ENCODE results near the gene OSBPL8.
A peak's percentile ranks its signal among the peaks of the same experiment; 100 is the strongest.
"Not testable (repeated sequence)": the region's sequence is repeated elsewhere in the genome, so short reads cannot be mapped to it uniquely, and the experiment has no call there.

OSBPL8 gene

GRCh38 chr12:76366163-76366562 lies 193.4 kb downstream of the OSBPL8 start:
- no peak overlapping the region for H3K14ac ChIP-seq (ENCODE audit: low read length in 2 of 2)

GRCh38 chr12:76364131-76364530 lies 195.4 kb downstream of the OSBPL8 start:
- not testable (repeated sequence) for DNase-seq; H3K18ac ChIP-seq (ENCODE audit: low read depth in 1 of 2, low read length in 2 of 2); H3K4me3 ChIP-seq (ENCODE audit: insufficient read depth in 1 of 2, low read depth in 1 of 2, low read length in 2 of 2); H2BK15ac ChIP-seq (ENCODE audit: low read depth, poor library complexity, severe bottlenecking); H3K4me1 ChIP-seq (ENCODE audit: control insufficient read depth, insufficient read depth, low read depth, low read length); H2BK5ac ChIP-seq (ENCODE audit: low read depth, low read length, poor library complexity, severe bottlenecking); H4K91ac ChIP-seq (ENCODE audit: low read length); H3K4ac ChIP-seq (ENCODE audit: low read depth in 1 of 2, low read length in 2 of 2); H3K14ac ChIP-seq (ENCODE audit: low read length in 2 of 2); H3K4me2 ChIP-seq (ENCODE audit: low read length, poor library complexity, severe bottlenecking); H3K23ac ChIP-seq (ENCODE audit: low read length in 2 of 2); H4K8ac ChIP-seq (ENCODE audit: low read length); H2BK12ac ChIP-seq (ENCODE audit: low read length in 2 of 2); H2AFZ ChIP-seq (ENCODE audit: low read depth, low read length); H3K9ac ChIP-seq (ENCODE audit: low read length); H3K27ac ChIP-seq (ENCODE audit: low read length, poor library complexity, severe bottlenecking); H2AK5ac ChIP-seq (ENCODE audit: low read length, severe bottlenecking); H3K27me3 ChIP-seq (ENCODE audit: control insufficient read depth in 1 of 2, insufficient read depth in 1 of 2, low read length in 2 of 2); H2BK120ac ChIP-seq (ENCODE audit: low read depth, low read length)
- H3K36me3 ChIP-seq (ENCODE audit: control insufficient read depth in 1 of 2, insufficient read depth in 2 of 2, low read depth in 1 of 2, low read length in 2 of 2), result peaks cover 13 to 66% of the 10 kb centered on the region in 2 experiments
- 100% methylated on average over 5 of the region's 5 CpGs for WGBS
- peaks cover 15% of the 10 kb centered on the region for H3K79me1 ChIP-seq (replicated peaks; ENCODE audit: low read length, poor library complexity, severe bottlenecking)
- peaks cover 10% of the 10 kb centered on the region for H3K9me3 ChIP-seq (ENCODE audit: control insufficient read depth, low read length)

More at GRCh38 chr12:76366163-76366562, 193.4 kb downstream of the OSBPL8 start:
- no peak overlapping the region for H2AK5ac ChIP-seq (ENCODE audit: low read length, severe bottlenecking)
- no peak overlapping the region for H3K4ac ChIP-seq (ENCODE audit: low read depth in 1 of 2, low read length in 2 of 2)
- H3K9ac ChIP-seq (ENCODE audit: low read length), result no peak overlapping the region
- H4K91ac ChIP-seq (ENCODE audit: low read length), result no peak overlapping the region
- no peak overlapping the region for H3K27ac ChIP-seq (ENCODE audit: low read length, poor library complexity, severe bottlenecking)
- no peak overlapping the region for H3K4me2 ChIP-seq (ENCODE audit: low read length, poor library complexity, severe bottlenecking)
- no peak overlapping the region for H2BK15ac ChIP-seq (ENCODE audit: low read depth, poor library complexity, severe bottlenecking)
- no peaks in the 10 kb centered on the region for H3K27me3 ChIP-seq (ENCODE audit: control insufficient read depth in 1 of 2, insufficient read depth in 1 of 2, low read length in 2 of 2)
- no peak overlapping the region for H4K8ac ChIP-seq (ENCODE audit: low read length)
- no peak overlapping the region for H2BK5ac ChIP-seq (ENCODE audit: low read depth, low read length, poor library complexity, severe bottlenecking)
- H3K4me1 ChIP-seq (ENCODE audit: control insufficient read depth, insufficient read depth, low read depth, low read length), result no peaks in the 10 kb centered on the region
- H3K36me3 ChIP-seq (ENCODE audit: control insufficient read depth in 1 of 2, insufficient read depth in 2 of 2, low read depth in 1 of 2, low read length in 2 of 2), result peaks cover 6 to 74% of the 10 kb centered on the region in 2 experiments
- no peak overlapping the region for H2AFZ ChIP-seq (ENCODE audit: low read depth, low read length)
- H3K9me3 ChIP-seq (ENCODE audit: control insufficient read depth, low read length), result peaks cover 10% of the 10 kb centered on the region
- no peak overlapping the region for H2BK120ac ChIP-seq (ENCODE audit: low read depth, low read length)
- no peak overlapping the region for H3K23ac ChIP-seq (ENCODE audit: low read length in 2 of 2)
- WGBS, result no CpG with 5 or more reads among the region's 1 CpG
- peaks cover 8% of the 10 kb centered on the region for H3K79me1 ChIP-seq (replicated peaks; ENCODE audit: low read length, poor library complexity, severe bottlenecking)
- no peak overlapping the region for H2BK12ac ChIP-seq (ENCODE audit: low read length in 2 of 2)
- DNase-seq, result no peak
- H3K18ac ChIP-seq (ENCODE audit: low read depth in 1 of 2, low read length in 2 of 2), result no peak overlapping the region
- H3K4me3 ChIP-seq (ENCODE audit: insufficient read depth in 1 of 2, low read depth in 1 of 2, low read length in 2 of 2), result no peak overlapping the region

- H2BK120ac ChIP-seq (ENCODE audit: low read depth, low read length), result no peak overlapping the region
- H3K79me1 ChIP-seq (replicated peaks; ENCODE audit: low read length, poor library complexity, severe bottlenecking), result peaks cover 12% of the 10 kb centered on the region
- no peak overlapping the region for H2BK5ac ChIP-seq (ENCODE audit: low read depth, low read length, poor library complexity, severe bottlenecking)
- H3K14ac ChIP-seq (ENCODE audit: low read length in 2 of 2), result no peak overlapping the region
- H3K27me3 ChIP-seq (ENCODE audit: control insufficient read depth in 1 of 2, insufficient read depth in 1 of 2, low read length in 2 of 2), result no peaks in the 10 kb centered on the region
- 97% methylated on average over 9 of the region's 9 CpGs for WGBS
- H2AFZ ChIP-seq (ENCODE audit: low read depth, low read length), result no peak overlapping the region
- H3K9ac ChIP-seq (ENCODE audit: low read length), result no peak overlapping the region
- no peak overlapping the region for H3K18ac ChIP-seq (ENCODE audit: low read depth in 1 of 2, low read length in 2 of 2)
- H3K4ac ChIP-seq (ENCODE audit: low read depth in 1 of 2, low read length in 2 of 2), result no peak overlapping the region
- no peak overlapping the region for H3K23ac ChIP-seq (ENCODE audit: low read length in 2 of 2)
- no peak overlapping the region for H3K27ac ChIP-seq (ENCODE audit: low read length, poor library complexity, severe bottlenecking)
- H3K4me2 ChIP-seq (ENCODE audit: low read length, poor library complexity, severe bottlenecking), result no peak overlapping the region
- no peaks in the 10 kb centered on the region for H3K4me1 ChIP-seq (ENCODE audit: control insufficient read depth, insufficient read depth, low read depth, low read length)
- no peak for DNase-seq
- no peak overlapping the region for H3K4me3 ChIP-seq (ENCODE audit: insufficient read depth in 1 of 2, low read depth in 1 of 2, low read length in 2 of 2)
- H2AK5ac ChIP-seq (ENCODE audit: low read length, severe bottlenecking), result no peak overlapping the region
- H4K8ac ChIP-seq (ENCODE audit: low read length), result no peak overlapping the region
- peaks cover 13 to 65% of the 10 kb centered on the region in 2 experiments for H3K36me3 ChIP-seq (ENCODE audit: control insufficient read depth in 1 of 2, insufficient read depth in 2 of 2, low read depth in 1 of 2, low read length in 2 of 2)
- no peak overlapping the region for H4K91ac ChIP-seq (ENCODE audit: low read length)
- H2BK15ac ChIP-seq (ENCODE audit: low read depth, poor library complexity, severe bottlenecking), result no peak overlapping the region
- no peaks in the 10 kb centered on the region for H3K9me3 ChIP-seq (ENCODE audit: control insufficient read depth, low read length)
- H2BK12ac ChIP-seq (ENCODE audit: low read length in 2 of 2), result no peak overlapping the region
Measured at GRCh38 chr12:76360316-76360715, 199.3 kb downstream of the OSBPL8 start.

GRCh38 chr12:76356071-76356470 lies 203.5 kb downstream of the OSBPL8 start:
- H2BK5ac ChIP-seq (ENCODE audit: low read depth, low read length, poor library complexity, severe bottlenecking), result no peak overlapping the region
- WGBS, result no CpG with 5 or more reads among the region's 1 CpG
- no peak overlapping the region for H2AK5ac ChIP-seq (ENCODE audit: low read length, severe bottlenecking)

More at GRCh38 chr12:76356071-76356470, 203.5 kb downstream of the OSBPL8 start:
- Histone ChIP-seq H3K18ac (ENCODE audit: low read depth in 1 of 2, low read length in 2 of 2) (no peak overlapping the region), H3K36me3 (ENCODE audit: control insufficient read depth in 1 of 2, insufficient read depth in 2 of 2, low read depth in 1 of 2, low read length in 2 of 2) (peaks cover 10 to 83% of the 10 kb centered on the region in 2 experiments), H3K9ac (ENCODE audit: low read length) (no peak overlapping the region), H4K8ac (ENCODE audit: low read length) (no peak overlapping the region), H3K79me1 (replicated peaks; ENCODE audit: low read length, poor library complexity, severe bottlenecking) (peaks cover 6% of the 10 kb centered on the region), H3K9me3 (ENCODE audit: control insufficient read depth, low read length) (no peaks in the 10 kb centered on the region), H2BK120ac (ENCODE audit: low read depth, low read length) (no peak overlapping the region), H3K14ac (ENCODE audit: low read length in 2 of 2) (no peak overlapping the region), H4K91ac (ENCODE audit: low read length) (no peak overlapping the region), H2AFZ (ENCODE audit: low read depth, low read length) (no peak overlapping the region), H2BK12ac (ENCODE audit: low read length in 2 of 2) (no peak overlapping the region), H3K27me3 (ENCODE audit: control insufficient read depth in 1 of 2, insufficient read depth in 1 of 2, low read length in 2 of 2) (no peaks in the 10 kb centered on the region), H3K4me3 (ENCODE audit: insufficient read depth in 1 of 2, low read depth in 1 of 2, low read length in 2 of 2) (no peak overlapping the region), H3K4ac (ENCODE audit: low read depth in 1 of 2, low read length in 2 of 2) (no peak overlapping the region), H3K27ac (ENCODE audit: low read length, poor library complexity, severe bottlenecking) (peak overlapping the region; percentile 35), H3K4me1 (ENCODE audit: control insufficient read depth, insufficient read depth, low read depth, low read length) (no peaks in the 10 kb centered on the region), H3K23ac (ENCODE audit: low read length in 2 of 2) (no peak overlapping the region), H3K4me2 (ENCODE audit: low read length, poor library complexity, severe bottlenecking) (peak overlapping the region; percentile 16), H2BK15ac (ENCODE audit: low read depth, poor library complexity, severe bottlenecking) (no peak overlapping the region)
- no peak for DNase-seq
